A549 (cell line): ENCODE measurements around the gene CEP85. TPM values are rescaled to one million over a fixed set of nuclear protein-coding genes. Genes with fewer than 3 reads are reported as not detected.

Experiments used
- ATAC-seq, 2 experiments: fragments of 200-7000 bp in 1 of 2; fragments of >200 bp in 1 of 2; cut with Nextera tagmentation in 1 of 2; cut with Tn5 transposase in 1 of 2; 3 replicates each; pipeline versions ENCODE4 v1.8.0 to v1.9.1; 2018 to 2020; ENCODE audit warnings: mild to moderate bottlenecking in 1 of 2, moderate library complexity in 1 of 2
- CTCF ChIA-PET: fragments of 300-600 bp; sonication (Branson Sonifier 250); formaldehyde crosslinking; extraction: SDS; loops from one replicate; lab custom pipeline; 2021; ENCODE audit warnings: antibody characterized with exemption, inconsistent platforms; lab: Yijun Ruan, JAX
- POLR2A ChIA-PET: fragments of 350-600 bp; formaldehyde crosslinking; extraction: SDS; loops from one replicate; lab custom pipeline; 2021; ENCODE audit warnings: antibody characterized with exemption, inconsistent platforms; lab: Yijun Ruan, JAX
- DNase-seq, 2 experiments: peaks; one replicate each; pipeline versions ENCODE4 v3.0.0 to v3.0.0-alpha.2; 2011 to 2016; ENCODE audit warnings: low read depth in 1 of 2, low spot score in 1 of 2
- FAIRE-seq: peaks from 2 replicates; lab custom pipeline; 2011; peaks lifted over from hg19 to GRCh38; lab: Jason Lieb, UNC
- H3K27ac ChIP-seq, 2 experiments: fragments of >200 bp; sonication (Bioruptor Twin); formaldehyde crosslinking; 3 replicates each; pipeline ENCODE4 v1.5.1; 2016 to 2017
- H3K4me1 ChIP-seq: fragments of >200 bp; sonication (Bioruptor Twin); formaldehyde crosslinking; 3 replicates; pipeline ENCODE4 v1.6.1; 2016
- H3K4me2 ChIP-seq: fragments of >200 bp; sonication (Bioruptor Twin); formaldehyde crosslinking; 3 replicates; pipeline ENCODE4 v1.6.1; 2016
- H3K4me3 ChIP-seq: fragments of >200 bp; sonication (Bioruptor Twin); formaldehyde crosslinking; 3 replicates; pipeline ENCODE4 v1.5.1; 2016
- H3K9me3 ChIP-seq: fragments of >200 bp; sonication (Bioruptor Twin); formaldehyde crosslinking; 3 replicates; pipeline ENCODE4 v1.6.1; 2016
- BHLHE40 ChIP-seq: IDR thresholded peaks from 2 replicates; pipeline ENCODE4 v1.6.1; 2012; ENCODE audit warnings: low read depth, low read length, inconsistent platforms
- CBX2 ChIP-seq: fragments of 200-600 bp; sonication (generic); IDR thresholded peaks from 2 replicates; pipeline ENCODE4 v1.6.1; 2016; ENCODE audit warnings: low read depth, mild to moderate bottlenecking, borderline replicate concordance
- CEBPB ChIP-seq, 2 experiments: fragments of >200 bp in 1 of 2; sonication (Bioruptor Twin) in 1 of 2; formaldehyde crosslinking in 1 of 2; IDR thresholded peaks; 2 replicates each; pipeline ENCODE4 v1.6.1; 2012 to 2016
- CHD2 ChIP-seq: fragments of 150-350 bp; IDR thresholded peaks from 2 replicates; pipeline ENCODE4 v1.6.1; 2014; ENCODE audit warnings: low read length; ENCODE audit not compliant: partially characterized antibody
- EHF ChIP-seq: fragments of 250-450 bp; sonication (Bioruptor Pico); IDR thresholded peaks from 2 replicates; pipeline ENCODE4 v1.5.0; 2020; ENCODE audit warnings: mild to moderate bottlenecking
- EP300 ChIP-seq, 2 experiments: fragments of >200 bp; sonication (Bioruptor Twin); formaldehyde crosslinking; IDR thresholded peaks; 2 replicates in 1 of 2; 3 replicates in 1 of 2; pipeline ENCODE4 v1.6.1; 2016 to 2017
- HEYL ChIP-seq: fragments of 250-450 bp; sonication (Bioruptor Pico); IDR thresholded peaks from 2 replicates; pipeline ENCODE4 v1.8.0; 2021; ENCODE audit warnings: mild to moderate bottlenecking, moderate library complexity
- HOXB13 ChIP-seq: fragments of 250-450 bp; sonication (Bioruptor Pico); IDR thresholded peaks from 2 replicates; pipeline ENCODE4 v1.5.0; 2020; ENCODE audit warnings: low read depth, mild to moderate bottlenecking, moderate library complexity
- KDM1A ChIP-seq: fragments of 200-600 bp; sonication (generic); IDR thresholded peaks from 2 replicates; pipeline ENCODE4 v1.6.1; 2016; ENCODE audit warnings: low read depth, mild to moderate bottlenecking
- NFE2L2 ChIP-seq: fragments of 150-350 bp; conservative IDR thresholded peaks from 2 replicates; pipeline ENCODE4 v1.6.1; 2014; ENCODE audit warnings: low read length
- NPAS2 ChIP-seq: fragments of 250-450 bp; sonication (Bioruptor Pico); IDR thresholded peaks from 2 replicates; pipeline ENCODE4 v1.8.0; 2022; ENCODE audit warnings: mild to moderate bottlenecking, moderate library complexity, borderline replicate concordance
- POLR2AphosphoS2 ChIP-seq: conservative IDR thresholded peaks from 2 replicates; pipeline ENCODE4 v1.6.1; 2012; ENCODE audit warnings: low read length, improper control_type of control experiment, inconsistent platforms
- RARB ChIP-seq: fragments of 250-450 bp; sonication (Bioruptor Pico); IDR thresholded peaks from 2 replicates; pipeline ENCODE4 v1.8.0; 2021; ENCODE audit warnings: mild to moderate bottlenecking, moderate library complexity
- RCOR1 ChIP-seq: fragments of 150-350 bp; IDR thresholded peaks from 2 replicates; pipeline ENCODE4 v1.6.1; 2014; ENCODE audit warnings: antibody characterized with exemption, low read length, low read depth
- RNF2 ChIP-seq: fragments of 200-600 bp; sonication (generic); IDR thresholded peaks from 2 replicates; pipeline ENCODE4 v1.6.1; 2016; ENCODE audit warnings: low read depth, mild to moderate bottlenecking, antibody characterized with exemption, moderate library complexity, borderline replicate concordance
- SMC3 ChIP-seq: fragments of >200 bp; sonication (Bioruptor Twin); formaldehyde crosslinking; IDR thresholded peaks from 3 replicates; pipeline ENCODE4 v1.6.1; 2018; ENCODE audit warnings: inconsistent platforms
- ZC3H11A ChIP-seq: fragments of 450-650 bp; IDR thresholded peaks from 2 replicates; pipeline ENCODE4 v1.6.1; 2014; ENCODE audit warnings: antibody characterized with exemption, mild to moderate bottlenecking
- ZFP36 ChIP-seq: fragments of 450-650 bp; IDR thresholded peaks from 2 replicates; pipeline ENCODE4 v1.6.1; 2014; ENCODE audit warnings: borderline replicate concordance; ENCODE audit not compliant: partially characterized antibody
- ZSCAN20 ChIP-seq: fragments of 250-450 bp; sonication (Bioruptor Pico); IDR thresholded peaks from 2 replicates; pipeline ENCODE4 v1.8.0; 2022; ENCODE audit warnings: mild to moderate bottlenecking, moderate library complexity
- WGBS: methylation state at CpG from one replicate; pipeline ENCODE4 v1.1.6; 2017; ENCODE audit errors: missing lambda C conversion rate; 5-methylcytosine and 5-hydroxymethylcytosine counted together
- polyA plus RNA-seq, 4 experiments: library from polyadenylated mRNA; depleted of rRNA in 3 of 4; stranded (reverse); fragments of >200 nt; fragmentation: RNase III in 1 of 4; extraction: RNeasy Plus Mini Kit Qiagen cat#74134 plus additional on column Dnase treatment in 1 of 4; gene quantifications; 2 replicates in 3 of 4; 3 replicates in 1 of 4; pipeline ENCODE4 v1.2.3, GENCODE V29; 2011 to 2017
- TF ChIP-seq, protein P1 (sequence below): IDR thresholded peaks from 2 replicates; pipeline ENCODE4 v1.6.1; 2012
- TF ChIP-seq, protein P2 (sequence below): fragments of 450-650 bp; IDR thresholded peaks from 2 replicates; pipeline ENCODE4 v1.6.1; 2014; ENCODE audit warnings: antibody characterized with exemption

CEP85 gene
- polyA plus RNA-seq, 2 of the 4 experiments (the other 2 are of a cell fraction) = 13.0 to 21.1 TPM

DNA sequence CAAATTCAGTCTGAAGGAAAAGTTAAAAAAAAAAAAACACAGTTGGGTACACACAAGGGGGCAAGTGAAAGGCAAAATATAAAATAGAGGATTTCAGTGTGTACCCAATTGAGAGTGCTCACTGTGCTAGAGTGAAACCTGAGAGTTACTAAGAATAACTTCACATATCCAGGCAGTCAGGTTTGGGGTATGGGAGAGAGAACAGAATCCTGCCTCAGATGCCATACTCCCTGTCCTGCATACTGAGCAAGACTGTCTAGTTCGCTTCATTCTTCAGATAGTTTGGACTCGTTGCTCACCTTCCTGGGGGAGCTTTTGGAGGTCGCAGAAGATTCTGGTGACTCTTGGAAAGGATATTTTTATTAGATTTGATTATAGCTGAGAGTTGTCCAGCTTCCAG, 20.4 kb downstream of the CEP85 start:
- H3K9me3 ChIP-seq = no peaks in the 10 kb centered on the region
- FAIRE-seq = no peak
- ChIA-PET CTCF (interaction anchor here (0.7 to 2.6 kb wide), 2 partner anchors 20 to 65 kb away, joined by 3 to 14 read pairs; partner anchors contain the start of gene CEP85), POLR2A (no interaction called here)
- H3K4me1 ChIP-seq = no peaks in the 10 kb centered on the region
- WGBS = 92% methylated on average over 3 of the region's 3 CpGs
- no peak for DNase-seq
- no peak overlapping the region for H3K4me2 ChIP-seq
- H3K27ac ChIP-seq = no peak overlapping the region
- no peak overlapping the region for H3K4me3 ChIP-seq
- no peak for ATAC-seq
- no peak for TF ChIP-seq CBX2
- TF ChIP-seq ZFP36 = no peak
- TF ChIP-seq SMC3 = no peak
- TF ChIP-seq KDM1A = no peak
- no peak for TF ChIP-seq EHF
- TF ChIP-seq ZC3H11A = no peak
- no peak for TF ChIP-seq HEYL
- no peak for TF ChIP-seq NPAS2 (CRISPR knock-in tag)
- TF ChIP-seq RCOR1 = no peak

DNA sequence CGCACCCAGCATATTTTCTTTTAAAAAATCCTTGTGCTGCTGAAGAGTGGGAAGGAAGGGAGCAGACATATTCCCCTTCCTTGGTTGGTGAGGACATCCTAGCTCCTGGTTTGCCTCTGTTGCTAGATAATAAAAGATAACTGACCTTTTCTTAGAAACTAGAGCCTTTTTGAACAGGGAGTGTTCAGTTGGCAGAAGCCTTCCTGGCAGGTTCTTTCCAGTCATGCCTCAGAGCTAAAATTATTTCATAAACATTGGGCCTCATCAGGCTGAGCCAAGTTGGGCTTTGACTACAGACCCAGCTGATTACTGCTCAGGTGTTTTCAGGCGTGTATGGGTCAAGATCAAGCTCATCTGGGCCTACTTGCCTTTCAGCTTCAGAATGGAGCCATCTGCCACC, 23.2 kb downstream of the CEP85 start:
- Histone ChIP-seq H3K4me2 (no peak overlapping the region), H3K9me3 (no peaks in the 10 kb centered on the region), H3K27ac (no peak overlapping the region), H3K4me1 (no peaks in the 10 kb centered on the region), H3K4me3 (no peak overlapping the region)
- ChIA-PET CTCF (interaction anchor here (0.6 to 1.7 kb wide), 7 partner anchors 18 to 160 kb away, joined by 3 to 5 read pairs (median 3); partner anchors contain the start of gene SH3BGRL3), POLR2A (no interaction called here)
- ATAC-seq (no peak), DNase-seq (no peak), FAIRE-seq (no peak)
- no peak for TF ChIP-seq RARB
- TF ChIP-seq, protein P1, sequence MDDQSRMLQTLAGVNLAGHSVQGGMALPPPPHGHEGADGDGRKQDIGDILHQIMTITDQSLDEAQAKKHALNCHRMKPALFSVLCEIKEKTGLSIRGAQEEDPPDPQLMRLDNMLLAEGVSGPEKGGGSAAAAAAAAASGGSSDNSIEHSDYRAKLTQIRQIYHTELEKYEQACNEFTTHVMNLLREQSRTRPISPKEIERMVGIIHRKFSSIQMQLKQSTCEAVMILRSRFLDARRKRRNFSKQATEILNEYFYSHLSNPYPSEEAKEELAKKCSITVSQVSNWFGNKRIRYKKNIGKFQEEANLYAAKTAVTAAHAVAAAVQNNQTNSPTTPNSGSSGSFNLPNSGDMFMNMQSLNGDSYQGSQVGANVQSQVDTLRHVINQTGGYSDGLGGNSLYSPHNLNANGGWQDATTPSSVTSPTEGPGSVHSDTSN = no peak
- TF ChIP-seq HOXB13 (CRISPR knock-in tag) = no peak
- no peak for TF ChIP-seq EP300 (IDR thresholded peaks at IDR 0.05)
- no peak for TF ChIP-seq BHLHE40
- TF ChIP-seq ZFP36 = no peak
- TF ChIP-seq HEYL = no peak
- WGBS = 92% methylated on average over 2 of the region's 2 CpGs

DNA sequence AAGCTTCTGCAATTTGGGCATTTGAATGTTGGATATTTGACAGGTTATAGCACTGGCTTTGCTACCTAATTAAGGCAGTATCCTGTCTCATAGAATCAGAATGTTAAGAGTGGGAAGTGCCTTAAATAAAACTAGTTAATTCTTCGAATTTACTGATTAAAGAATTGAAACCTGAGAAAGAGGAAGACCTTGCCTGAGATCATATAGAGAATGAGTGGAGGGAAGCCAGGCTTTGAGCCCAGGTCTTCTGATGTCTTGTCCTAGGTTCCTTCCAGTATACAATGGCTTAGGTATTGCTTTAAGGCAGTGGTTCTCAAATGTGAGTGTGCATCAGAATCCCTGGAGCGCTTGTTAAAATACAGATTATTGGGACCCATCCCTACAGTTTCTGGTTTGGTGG, 25.0 kb downstream of the CEP85 start:
- Histone ChIP-seq H3K9me3 (no peaks in the 10 kb centered on the region), H3K27ac (no peak overlapping the region), H3K4me1 (no peaks in the 10 kb centered on the region), H3K4me2 (no peak overlapping the region), H3K4me3 (no peak overlapping the region)
- no peak for DNase-seq
- WGBS = 93% methylated on average over 2 of the region's 2 CpGs
- FAIRE-seq = no peak
- ChIA-PET CTCF (interaction anchor here (1.3 to 1.5 kb wide), 2 partner anchors 10 to 16 kb away, joined by 3 to 4 read pairs; no protein-coding TSS in a partner anchor), POLR2A (no interaction called here)
- ATAC-seq = no peak
- TF ChIP-seq EP300 (IDR thresholded peaks at IDR 0.05) = no peak
- TF ChIP-seq, protein P2, sequence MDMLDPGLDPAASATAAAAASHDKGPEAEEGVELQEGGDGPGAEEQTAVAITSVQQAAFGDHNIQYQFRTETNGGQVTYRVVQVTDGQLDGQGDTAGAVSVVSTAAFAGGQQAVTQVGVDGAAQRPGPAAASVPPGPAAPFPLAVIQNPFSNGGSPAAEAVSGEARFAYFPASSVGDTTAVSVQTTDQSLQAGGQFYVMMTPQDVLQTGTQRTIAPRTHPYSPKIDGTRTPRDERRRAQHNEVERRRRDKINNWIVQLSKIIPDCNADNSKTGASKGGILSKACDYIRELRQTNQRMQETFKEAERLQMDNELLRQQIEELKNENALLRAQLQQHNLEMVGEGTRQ = no peak
- no peak for TF ChIP-seq POLR2AphosphoS2
- TF ChIP-seq NPAS2 (CRISPR knock-in tag) = no peak
- TF ChIP-seq CHD2 = no peak
- no peak for TF ChIP-seq NFE2L2
- TF ChIP-seq HEYL = no peak
- no peak for TF ChIP-seq CEBPB (IDR thresholded peaks at IDR 0.05)
- no peak for TF ChIP-seq RNF2
- no peak for TF ChIP-seq ZSCAN20 (CRISPR knock-in tag)
